ENCODE results near the gene AFAP1L2.

DNA sequence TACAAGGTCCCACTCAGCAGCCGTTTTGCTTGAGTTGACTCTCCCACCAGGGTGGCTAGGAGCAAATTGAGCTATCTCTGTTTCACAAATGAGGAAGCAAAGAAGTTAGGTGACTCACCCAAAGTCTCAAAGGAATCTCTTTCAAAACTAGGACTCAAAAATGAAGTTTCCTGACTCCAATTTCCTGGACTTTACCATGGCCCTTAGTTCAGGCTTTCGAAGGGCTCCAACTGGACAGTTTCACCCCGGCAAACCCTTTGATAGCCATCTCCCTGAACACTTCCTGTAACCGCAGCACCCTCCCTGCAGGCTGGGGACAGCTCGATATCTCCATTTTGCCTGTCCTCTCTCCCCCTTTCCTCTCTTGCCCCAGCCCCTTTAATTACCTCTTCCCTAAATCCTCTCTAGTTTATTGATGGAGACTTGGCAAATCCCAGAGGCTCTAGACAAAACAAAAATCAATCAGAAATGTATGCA, 4.7 kb upstream of the AFAP1L2 start:
- TF ChIP-seq POLR2A (IDR thresholded peaks at IDR 0.05) (no peak), CTCF (IDR thresholded peaks at IDR 0.05) (no peak)

Data from Peyer's patch (tissue), 4 donors.